HCT116 (cell line): Measurements from ENCODE around the gene LLGL2. TPM values are rescaled to one million over a fixed set of nuclear protein-coding genes. Genes with fewer than 3 reads are reported as not detected.

Experiments used
- ATAC-seq: fragments of 200-7000 bp; cut with Tn5 transposase; 2 replicates; pipeline ENCODE4 v1.9.1; 2020; ENCODE audit warnings: mild to moderate bottlenecking, moderate library complexity
- BruUV-seq: library from RNA; stranded (reverse); fragments of 400-500 nt; replicated peaks from 2 replicates; lab custom pipeline; 2021; lab: Mats Ljungman, UMichigan
- CTCF ChIA-PET: fragments of 300-600 bp; sonication (Branson Sonifier 250); formaldehyde crosslinking; loops from one replicate; lab custom pipeline; 2021; ENCODE audit warnings: antibody characterized with exemption; lab: Charles Lee
- POLR2A ChIA-PET: fragments of 300-600, 350-600 bp; sonication (Branson Sonifier 250); formaldehyde crosslinking; loops from one replicate; lab custom pipeline; 2021; ENCODE audit warnings: antibody characterized with exemption; lab: Charles Lee
- RAD21 ChIA-PET, 2 experiments: fragments of 300-600 bp; sonication (Branson Sonifier 250); formaldehyde crosslinking; loops; one replicate each; lab custom pipeline; 2023; ENCODE audit warnings: low total read pairs in 2 of 2; ENCODE audit not compliant: uncharacterized antibody in 2 of 2, unreplicated experiment in 2 of 2, low non-redundant PET in 1 of 2; lab: Charles Lee
- DNase-seq: peaks from one replicate; pipeline ENCODE4 v3.0.0-alpha.2; 2010; ENCODE audit warnings: low read depth, low spot score
- H2AFZ ChIP-seq: fragments of 200-600 bp; shearing (Covaris generic), sonication (generic); 2 replicates; pipeline ENCODE4 v1.6.1; 2017; ENCODE audit warnings: low read depth, mixed run types, mixed read lengths, antibody characterized with exemption, low read length; ENCODE audit not compliant: poor library complexity, severe bottlenecking
- H3K27ac ChIP-seq: 2 replicates; pipeline ENCODE4 v1.5.1; 2012; ENCODE audit warnings: low read depth, low read length
- H3K27me3 ChIP-seq: fragments of 200-600 bp; sonication (generic); 2 replicates; pipeline ENCODE4 v1.6.1; 2016; ENCODE audit warnings: mixed run types, low read length, mixed read lengths; ENCODE audit not compliant: insufficient read depth
- H3K36me3 ChIP-seq, 2 experiments: fragments of 200-500 bp in 1 of 2; fragments of 200-600 bp in 1 of 2; sonication (Bioruptor generic) in 1 of 2; sonication (generic) in 1 of 2; 2 replicates each; pipeline versions ENCODE4 v1.5.1 to v1.6.1; 2014 to 2016; ENCODE audit warnings: low read length in 2 of 2, inconsistent platforms in 1 of 2, mixed read lengths in 1 of 2, mixed run types in 1 of 2; ENCODE audit not compliant: insufficient read depth in 2 of 2, control insufficient read depth in 1 of 2
- H3K4me1 ChIP-seq, 2 experiments: fragments of 200-600 bp in 1 of 2; sonication (generic) in 1 of 2; 2 replicates each; pipeline versions ENCODE4 v1.5.1 to v1.6.1; 2012 to 2017; ENCODE audit warnings: low read length in 2 of 2, inconsistent platforms in 1 of 2, mild to moderate bottlenecking in 1 of 2, mixed read lengths in 1 of 2, mixed run types in 1 of 2, moderate library complexity in 1 of 2; ENCODE audit not compliant: insufficient read depth in 2 of 2, control insufficient read depth in 1 of 2
- H3K4me2 ChIP-seq: fragments of 200-600 bp; sonication (generic); 2 replicates; pipeline ENCODE4 v1.6.1; 2017; ENCODE audit warnings: mixed run types, low read length, mixed read lengths
- H3K4me3 ChIP-seq, 2 experiments: fragments of 200-600 bp in 1 of 2; sonication (generic) in 1 of 2; replicated peaks in 1 of 2; 2 replicates each; pipeline ENCODE4 v1.5.1; 2011 to 2016; ENCODE audit warnings: low read length in 2 of 2, control low read depth in 1 of 2, low read depth in 1 of 2, mild to moderate bottlenecking in 1 of 2, mixed read lengths in 1 of 2, mixed run types in 1 of 2
- H3K79me2 ChIP-seq: fragments of 200-600 bp; sonication (generic); 2 replicates; pipeline ENCODE4 v1.6.1; 2017; ENCODE audit warnings: mild to moderate bottlenecking, mixed run types, low read length, moderate library complexity, mixed read lengths; ENCODE audit not compliant: insufficient read depth
- H3K9ac ChIP-seq: fragments of 200-600 bp; sonication (generic); 2 replicates; pipeline ENCODE4 v1.6.1; 2016; ENCODE audit warnings: low read length, mixed read lengths
- H3K9me2 ChIP-seq: fragments of 200-600 bp; sonication (generic), shearing (Covaris generic); 2 replicates; pipeline ENCODE4 v1.6.1; 2017; ENCODE audit warnings: mixed run types, mild to moderate bottlenecking, moderate library complexity; ENCODE audit not compliant: insufficient read depth
- H3K9me3 ChIP-seq, 2 experiments: fragments of 200-500 bp in 1 of 2; fragments of 200-600 bp in 1 of 2; sonication (Bioruptor generic) in 1 of 2; sonication (generic) in 1 of 2; 2 replicates each; pipeline ENCODE4 v1.6.1; 2014 to 2017; ENCODE audit warnings: low read length in 2 of 2, mixed read lengths in 2 of 2, inconsistent platforms in 1 of 2, low read depth in 1 of 2, mild to moderate bottlenecking in 1 of 2, mixed run types in 1 of 2, moderate library complexity in 1 of 2; ENCODE audit not compliant: control insufficient read depth in 1 of 2, insufficient read depth in 1 of 2
- H4K20me1 ChIP-seq: fragments of 200-600 bp; sonication (generic), shearing (Covaris generic); 2 replicates; pipeline ENCODE4 v1.6.1; 2017; ENCODE audit warnings: mixed run types, mild to moderate bottlenecking, moderate library complexity; ENCODE audit not compliant: insufficient read depth
- ATF3 ChIP-seq: IDR thresholded peaks from 2 replicates; pipeline ENCODE4 v1.6.1; 2012
- CEBPB ChIP-seq: IDR thresholded peaks from 2 replicates; pipeline ENCODE4 v1.6.1; 2012; ENCODE audit warnings: low read depth
- EGR1 ChIP-seq: IDR thresholded peaks from 2 replicates; pipeline ENCODE4 v1.6.1; 2012; ENCODE audit warnings: low read depth
- ELF1 ChIP-seq: IDR thresholded peaks from 2 replicates; pipeline ENCODE4 v1.6.1; 2012; ENCODE audit warnings: low read depth, borderline replicate concordance
- EZH2phosphoT487 ChIP-seq: fragments of 200-600 bp; IDR thresholded peaks from 2 replicates; pipeline ENCODE4 v1.6.1; 2018; ENCODE audit warnings: antibody characterized with exemption, borderline replicate concordance
- MAX ChIP-seq: IDR thresholded peaks from 2 replicates; pipeline ENCODE4 v1.6.1; 2012
- POLR2A ChIP-seq: IDR thresholded peaks from 2 replicates; pipeline ENCODE4 v1.7.0; 2011; ENCODE audit warnings: borderline replicate concordance; ENCODE audit not compliant: insufficient read depth, insufficient read length; ENCODE audit errors: extremely low read depth
- POLR2AphosphoS5 ChIP-seq: IDR thresholded peaks from 2 replicates; pipeline ENCODE4 v1.6.1; 2011; ENCODE audit warnings: mild to moderate bottlenecking, low read depth, low read length, moderate library complexity
- RAD21 ChIP-seq: IDR thresholded peaks from 2 replicates; pipeline ENCODE4 v1.6.1; 2012; ENCODE audit warnings: low read depth, mild to moderate bottlenecking
- REST ChIP-seq: IDR thresholded peaks from 2 replicates; pipeline ENCODE4 v1.6.1; 2012; ENCODE audit warnings: low read depth
- SIN3A ChIP-seq: IDR thresholded peaks from 2 replicates; pipeline ENCODE4 v1.6.1; 2012; ENCODE audit warnings: low read depth
- ZBTB33 ChIP-seq: IDR thresholded peaks from 2 replicates; pipeline ENCODE4 v1.6.1; 2011; ENCODE audit warnings: mild to moderate bottlenecking, low read length, moderate library complexity; ENCODE audit not compliant: insufficient replicate concordance; ENCODE audit errors: extremely low read depth
- ZFX ChIP-seq: fragments of 450-650 bp; IDR thresholded peaks from 2 replicates; pipeline ENCODE4 v1.6.1; 2017
- intact Hi-C: fragments of 100-400 bp; cut with micrococcal nuclease; formaldehyde crosslinking; loops from 2 replicates; pipeline ENCODE4 v1.10.0; 2022
- total RNA-seq: library from RNA; stranded (reverse); gene quantifications from one replicate; pipeline ENCODE4 v1.2.1, GENCODE V29; 2021; ENCODE audit not compliant: unreplicated experiment

Gene LLGL2
- total RNA-seq, 1 experiment from 2014 or later, result 209 TPM

GRCh38 chr17:75570034-75570676, 44.7 kb downstream of the LLGL2 start:
- H3K4me3 ChIP-seq, result no peak overlapping the region
- peaks cover 2 to 3% of the 10 kb centered on the region in 2 experiments; a peak in 1 of 4 replicates for H3K4me1 ChIP-seq
- H3K9me3 ChIP-seq, result no peaks in the 10 kb centered on the region
- no peak for DNase-seq
- no peaks in the 10 kb centered on the region for H3K9me2 ChIP-seq
- H3K79me2 ChIP-seq, result no peaks in the 10 kb centered on the region
- H3K27me3 ChIP-seq, result no peaks in the 10 kb centered on the region
- RAD21 ChIA-PET, result no interaction called here
- TF ChIP-seq CEBPB, result no peak
- no peak for TF ChIP-seq MAX
- no peak for TF ChIP-seq POLR2A
- TF ChIP-seq EGR1, result no peak
- TF ChIP-seq RAD21, result no peak
- TF ChIP-seq ZFX, result no peak
- TF ChIP-seq ZBTB33, result no peak
- no peak for TF ChIP-seq POLR2AphosphoS5
- TF ChIP-seq ELF1, result no peak
- no peak for TF ChIP-seq ATF3
- no peak for TF ChIP-seq SIN3A
- no peak for TF ChIP-seq REST
- no peak for TF ChIP-seq EZH2phosphoT487
- TF ChIP-seq, all 23 proteins: peak for 0
- intact Hi-C loops, result no loop called here
- no peak overlapping the region for H3K27ac ChIP-seq
- ChIA-PET POLR2A (no interaction called here), CTCF (no interaction called here)
- H3K9ac ChIP-seq, result no peak overlapping the region
- ATAC-seq, result no peak
- H4K20me1 ChIP-seq, result no peaks in the 10 kb centered on the region
- BruUV-seq, result no TSS peak
- H3K36me3 ChIP-seq, result peaks cover 15 to 17% of the 10 kb centered on the region in 2 experiments; a peak in 3 of 4 replicates
- H3K4me2 ChIP-seq, result no peak overlapping the region
- no peak overlapping the region for H2AFZ ChIP-seq
